Measurements from ENCODE around the gene LRRC8C. TPM values are rescaled to one million over a fixed set of nuclear protein-coding genes. Genes with fewer than 3 reads are reported as not detected.

The LRRC8C gene
- total RNA-seq, 1 donor from 2014 or later: 5.5 TPM

DNA sequence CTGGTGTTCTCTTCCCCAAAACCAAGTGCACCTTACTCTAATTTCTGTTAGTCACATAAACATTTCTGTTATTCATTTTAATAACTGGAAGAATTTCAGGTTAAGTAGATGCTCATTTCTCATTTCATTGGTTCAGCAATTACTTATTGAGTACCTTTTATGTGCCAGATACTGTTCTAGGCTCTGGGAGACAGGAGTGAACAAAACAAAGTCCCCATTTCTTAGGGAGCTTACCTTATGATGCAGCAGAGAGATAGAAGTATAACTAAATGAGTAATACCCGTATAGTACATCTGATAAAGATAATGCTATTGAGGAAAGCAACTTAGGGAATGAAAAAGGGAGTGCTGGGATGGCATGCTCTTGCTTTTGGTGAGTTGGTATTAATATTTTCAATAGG is 33.7 kb downstream of the LRRC8C start:
- no peak overlapping the region for H3K27ac ChIP-seq
- no peak for DNase-seq (ENCODE audit: low spot score)
- no peaks in the 10 kb centered on the region for H3K79me2 ChIP-seq (ENCODE audit: low read depth)
- Mint-ChIP-seq H3K27me3 (ENCODE audit: insufficient read depth, low read depth) (no peaks in the 10 kb centered on the region), H3K27ac (no peak overlapping the region), H3K9me3 (peaks cover 12% of the 10 kb centered on the region), H3K4me3 (no peak overlapping the region), H3K4me1 (peaks cover 5% of the 10 kb centered on the region), H3K36me3 (no peaks in the 10 kb centered on the region)
- no peaks in the 10 kb centered on the region for H3F3A ChIP-seq (ENCODE audit: low read depth)
- H3K9me3 ChIP-seq (ENCODE audit: low read depth): peaks cover 5% of the 10 kb centered on the region
- H3K4me3 ChIP-seq: no peak overlapping the region
- no peak overlapping the region for H3K9ac ChIP-seq
- H3K4me2 ChIP-seq: no peak overlapping the region
- no peak overlapping the region for H2AFZ ChIP-seq (replicated peaks)
- H4K20me1 ChIP-seq (ENCODE audit: low read depth): no peaks in the 10 kb centered on the region
- no peaks in the 10 kb centered on the region for H3K27me3 ChIP-seq
- H3K36me3 ChIP-seq: no peaks in the 10 kb centered on the region
- TF ChIP-seq EZH2phosphoT487 (IDR thresholded peaks at IDR 0.05) (no peak), EZH2 (IDR thresholded peaks at IDR 0.05) (no peak)
- TF ChIP-seq, protein P1, sequence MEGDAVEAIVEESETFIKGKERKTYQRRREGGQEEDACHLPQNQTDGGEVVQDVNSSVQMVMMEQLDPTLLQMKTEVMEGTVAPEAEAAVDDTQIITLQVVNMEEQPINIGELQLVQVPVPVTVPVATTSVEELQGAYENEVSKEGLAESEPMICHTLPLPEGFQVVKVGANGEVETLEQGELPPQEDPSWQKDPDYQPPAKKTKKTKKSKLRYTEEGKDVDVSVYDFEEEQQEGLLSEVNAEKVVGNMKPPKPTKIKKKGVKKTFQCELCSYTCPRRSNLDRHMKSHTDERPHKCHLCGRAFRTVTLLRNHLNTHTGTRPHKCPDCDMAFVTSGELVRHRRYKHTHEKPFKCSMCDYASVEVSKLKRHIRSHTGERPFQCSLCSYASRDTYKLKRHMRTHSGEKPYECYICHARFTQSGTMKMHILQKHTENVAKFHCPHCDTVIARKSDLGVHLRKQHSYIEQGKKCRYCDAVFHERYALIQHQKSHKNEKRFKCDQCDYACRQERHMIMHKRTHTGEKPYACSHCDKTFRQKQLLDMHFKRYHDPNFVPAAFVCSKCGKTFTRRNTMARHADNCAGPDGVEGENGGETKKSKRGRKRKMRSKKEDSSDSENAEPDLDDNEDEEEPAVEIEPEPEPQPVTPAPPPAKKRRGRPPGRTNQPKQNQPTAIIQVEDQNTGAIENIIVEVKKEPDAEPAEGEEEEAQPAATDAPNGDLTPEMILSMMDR (IDR thresholded peaks at IDR 0.05): no peak
- H3K4me1 ChIP-seq: no peaks in the 10 kb centered on the region

DNA sequence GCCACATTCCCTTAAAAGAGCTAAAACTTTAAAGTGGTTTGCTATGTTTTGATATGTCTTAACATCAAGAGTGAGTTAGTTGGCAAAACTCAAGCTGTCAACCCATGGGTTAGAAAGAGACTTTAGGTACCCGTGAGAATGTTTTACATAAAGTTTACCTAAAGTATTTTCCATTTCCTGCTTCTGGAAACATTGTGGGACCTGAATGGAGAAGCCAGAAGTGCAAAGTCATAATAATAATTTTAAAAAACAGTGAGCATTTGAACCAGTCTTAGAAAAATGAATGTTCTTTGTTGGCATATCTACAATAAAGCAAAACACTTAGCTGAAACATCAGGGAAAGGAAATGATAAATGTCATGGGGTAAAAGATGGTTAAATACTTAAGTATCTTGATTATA is 34.8 kb downstream of the LRRC8C start:
- Histone ChIP-seq H3K27ac (no peak overlapping the region), H3K36me3 (no peaks in the 10 kb centered on the region), H4K20me1 (ENCODE audit: low read depth) (no peaks in the 10 kb centered on the region), H3K4me2 (no peak overlapping the region), H3K9ac (no peak overlapping the region), H3K27me3 (no peaks in the 10 kb centered on the region), H3K79me2 (ENCODE audit: low read depth) (no peaks in the 10 kb centered on the region), H2AFZ (replicated peaks) (no peak overlapping the region), H3K4me1 (no peaks in the 10 kb centered on the region), H3K4me3 (no peak overlapping the region), H3K9me3 (ENCODE audit: low read depth) (peaks cover 5% of the 10 kb centered on the region), H3F3A (ENCODE audit: low read depth) (no peaks in the 10 kb centered on the region)
- Mint-ChIP-seq H3K27ac (no peak overlapping the region), H3K4me3 (no peak overlapping the region), H3K4me1 (peaks cover 5% of the 10 kb centered on the region), H3K36me3 (no peaks in the 10 kb centered on the region), H3K9me3 (peaks cover 9% of the 10 kb centered on the region), H3K27me3 (ENCODE audit: insufficient read depth, low read depth) (peaks cover 2% of the 10 kb centered on the region)
- TF ChIP-seq EZH2 (IDR thresholded peaks at IDR 0.05) (no peak), EZH2phosphoT487 (IDR thresholded peaks at IDR 0.05) (no peak)
- TF ChIP-seq, protein P1 (IDR thresholded peaks at IDR 0.05): no peak
- no peak for DNase-seq (ENCODE audit: low spot score)

DNA sequence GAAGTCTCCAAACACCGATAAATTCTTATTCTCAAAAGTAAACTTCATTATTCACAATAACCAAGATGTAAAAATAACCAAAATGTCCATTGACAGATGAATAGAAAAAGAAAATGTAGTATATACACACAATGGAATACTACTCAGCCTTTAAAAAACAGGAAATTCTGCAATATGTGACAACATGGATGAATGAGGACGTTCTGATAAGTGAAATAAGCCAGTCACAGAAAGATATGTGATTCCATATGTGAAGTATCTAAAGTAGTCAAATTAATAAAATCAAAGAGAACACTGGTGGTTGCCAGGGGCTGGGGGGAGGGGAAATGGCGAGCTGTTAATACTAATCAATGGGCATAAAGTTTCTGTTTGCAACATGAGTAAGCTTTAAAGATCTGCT is 36.0 kb downstream of the LRRC8C start:
- peaks cover 2% of the 10 kb centered on the region for H3K27me3 Mint-ChIP-seq (ENCODE audit: insufficient read depth, low read depth)
- TF ChIP-seq, protein P1 (IDR thresholded peaks at IDR 0.05): no peak
- TF ChIP-seq EZH2 (IDR thresholded peaks at IDR 0.05): no peak
- no peak for TF ChIP-seq EZH2phosphoT487 (IDR thresholded peaks at IDR 0.05)
- Histone ChIP-seq H3K4me1 (no peaks in the 10 kb centered on the region), H3K9me3 (ENCODE audit: low read depth) (peaks cover 5% of the 10 kb centered on the region), H3K79me2 (ENCODE audit: low read depth) (no peaks in the 10 kb centered on the region), H3K9ac (no peak overlapping the region), H4K20me1 (ENCODE audit: low read depth) (no peaks in the 10 kb centered on the region), H3K4me2 (no peak overlapping the region), H3K27me3 (no peaks in the 10 kb centered on the region), H3K27ac (no peak overlapping the region), H3K36me3 (no peaks in the 10 kb centered on the region), H2AFZ (replicated peaks) (no peak overlapping the region), H3K4me3 (no peak overlapping the region), H3F3A (ENCODE audit: low read depth) (no peaks in the 10 kb centered on the region)
- H3K9me3 Mint-ChIP-seq: peaks cover 7% of the 10 kb centered on the region
- DNase-seq (ENCODE audit: low spot score): no peak
- H3K4me1 Mint-ChIP-seq: peaks cover 5% of the 10 kb centered on the region
- H3K4me3 Mint-ChIP-seq: no peak overlapping the region
- no peaks in the 10 kb centered on the region for H3K36me3 Mint-ChIP-seq
- no peak overlapping the region for H3K27ac Mint-ChIP-seq
